Measurements from ENCODE around the gene CUEDC1. TPM values are rescaled to one million over a fixed set of nuclear protein-coding genes. Genes with fewer than 3 reads are reported as not detected.

CUEDC1 gene
- total and polyA plus RNA-seq, 9 donors = 6.7 to 30.2 (median 21.5) TPM

GRCh38 chr17:57902117-57902799 is 53.0 kb downstream of the CUEDC1 start:
- Histone ChIP-seq H3K9me3 (no peaks in the 10 kb centered on the region), H3K27me3 (no peaks in the 10 kb centered on the region), H3K27ac (no peak overlapping the region), H3K36me3 (no peaks in the 10 kb centered on the region), H3K4me3 (no peak overlapping the region), H3K4me1 (ENCODE audit: insufficient read depth) (peaks cover 18% of the 10 kb centered on the region)
- DNase-seq = no peak
- TF ChIP-seq POLR2A (IDR thresholded peaks at IDR 0.05) = no peak
- no peak for TF ChIP-seq EP300 (IDR thresholded peaks at IDR 0.05)
- no peak for TF ChIP-seq CTCF (IDR thresholded peaks at IDR 0.05)
- intact Hi-C loops (cut with DNase I) = no loop called here
- WGBS, 3 donors = 87 to 90% (median 88%) methylated on average over 13 of the region's 13 CpGs

GRCh38 chr17:57900991-57901743 is 54.0 kb downstream of the CUEDC1 start:
- H3K4me1 ChIP-seq (ENCODE audit: insufficient read depth) = peaks cover 18% of the 10 kb centered on the region
- H3K27ac ChIP-seq = no peak overlapping the region
- H3K36me3 ChIP-seq = no peaks in the 10 kb centered on the region
- TF ChIP-seq CTCF (IDR thresholded peaks at IDR 0.05) = no peak
- TF ChIP-seq POLR2A (IDR thresholded peaks at IDR 0.05) = no peak
- TF ChIP-seq EP300 (IDR thresholded peaks at IDR 0.05) = no peak
- H3K9me3 ChIP-seq = no peaks in the 10 kb centered on the region
- WGBS, 3 donors = 87 to 94% (median 92%) methylated on average over 6 of the region's 6 CpGs
- H3K4me3 ChIP-seq = no peak overlapping the region
- DNase-seq = no peak
- H3K27me3 ChIP-seq = no peaks in the 10 kb centered on the region
- intact Hi-C loops (cut with DNase I) = no loop called here

- no peak for TF ChIP-seq CTCF (IDR thresholded peaks at IDR 0.05)
- no peak for TF ChIP-seq EP300 (IDR thresholded peaks at IDR 0.05)
- no peak for TF ChIP-seq POLR2A (IDR thresholded peaks at IDR 0.05)
- peak overlapping the region in 1 of 2 donors; percentile 60 for H3K27ac ChIP-seq
- H3K4me1 ChIP-seq (ENCODE audit: insufficient read depth) = peaks cover 29% of the 10 kb centered on the region
- H3K4me3 ChIP-seq = no peak overlapping the region
- no peaks in the 10 kb centered on the region for H3K9me3 ChIP-seq
- H3K36me3 ChIP-seq = no peaks in the 10 kb centered on the region
- intact Hi-C loops (cut with DNase I) = loop anchor here in 2 of 4 donors (5.0 to 10.0 kb wide), 2 partner anchors 37 to 55 kb away; partner anchors contain the start of gene CUEDC1 (in 1 of the 2)
- WGBS, 3 donors = 58 to 67% (median 62%) methylated on average over 4 of the region's 4 CpGs
- peak in 1 of 5 donors; percentile 51 for DNase-seq
- H3K27me3 ChIP-seq = no peaks in the 10 kb centered on the region
Measured at GRCh38 chr17:57899822-57900221, 55.4 kb downstream of the CUEDC1 start.

GRCh38 chr17:57899391-57899790 is 55.8 kb downstream of the CUEDC1 start:
- no peak overlapping the region for H3K4me3 ChIP-seq
- no peaks in the 10 kb centered on the region for H3K9me3 ChIP-seq
- intact Hi-C loops (cut with DNase I) = loop anchor here in 2 of 4 donors (5.0 to 10.0 kb wide), 2 partner anchors 38 to 55 kb away; partner anchors contain the start of gene CUEDC1 (in 1 of the 2)
- peaks cover 31% of the 10 kb centered on the region for H3K4me1 ChIP-seq (ENCODE audit: insufficient read depth)
- peak overlapping the region in 1 of 2 donors; percentile 60 for H3K27ac ChIP-seq
- TF ChIP-seq EP300 (IDR thresholded peaks at IDR 0.05) = no peak
- no peak for DNase-seq
- H3K36me3 ChIP-seq = no peaks in the 10 kb centered on the region
- no peaks in the 10 kb centered on the region for H3K27me3 ChIP-seq
- WGBS, 3 donors = 15 to 30% (median 22%) methylated on average over 8 of the region's 8 CpGs

Data from ovary (tissue), 9 donors.